GM12878 (cell line): ENCODE measurements around the gene NAAA.

ENCODE experiments used
- ATF3 ChIP-seq: IDR thresholded peaks from 2 replicates; pipeline ENCODE4 v1.6.1; 2011; ENCODE audit warnings: low read depth, mild to moderate bottlenecking, low read length, moderate library complexity, borderline replicate concordance; ENCODE audit errors: extremely low read depth
- CEBPB ChIP-seq, 2 experiments: fragments of 150-350 bp in 1 of 2; IDR thresholded peaks; 2 replicates each; pipeline ENCODE4 v1.6.1; 2012 to 2014; ENCODE audit warnings: low read depth in 2 of 2, low read length in 2 of 2, borderline replicate concordance in 1 of 2, inconsistent platforms in 1 of 2
- CTCF ChIP-seq, 3 experiments: IDR thresholded peaks in 2 of 3; conservative IDR thresholded peaks in 1 of 3; 2 replicates each; pipeline ENCODE4 v1.5.1; 2011; ENCODE audit warnings: low read depth in 3 of 3, low read length in 3 of 3, mild to moderate bottlenecking in 3 of 3, control low read depth in 2 of 3, moderate library complexity in 2 of 3, inconsistent platforms in 1 of 3, mixed read lengths in 1 of 3; ENCODE audit not compliant: control insufficient read depth in 2 of 3, insufficient read depth in 1 of 3; ENCODE audit errors: extremely low read depth in 1 of 3
- ETV6 ChIP-seq, 2 experiments: fragments of 450-650 bp in 1 of 2; IDR thresholded peaks in 1 of 2; conservative IDR thresholded peaks in 1 of 2; 2 replicates each; pipeline ENCODE4 v1.6.1; 2014; ENCODE audit warnings: antibody characterized with exemption in 1 of 2, borderline replicate concordance in 1 of 2, low read depth in 1 of 2, mild to moderate bottlenecking in 1 of 2, moderate library complexity in 1 of 2
- HDAC2 ChIP-seq: fragments of 200-600 bp; sonication (generic); IDR thresholded peaks from 2 replicates; pipeline ENCODE4 v1.6.1; 2017
- POLR2A ChIP-seq: IDR thresholded peaks from 2 replicates; pipeline ENCODE4 v1.6.1; 2011; ENCODE audit warnings: low read depth, mild to moderate bottlenecking, low read length
- POLR2AphosphoS5 ChIP-seq: IDR thresholded peaks from 2 replicates; pipeline ENCODE4 v1.6.1; 2011; ENCODE audit warnings: mild to moderate bottlenecking, low read length, inconsistent platforms
- SUZ12 ChIP-seq: fragments of 200-600 bp; sonication (generic); IDR thresholded peaks from one replicate; pipeline ENCODE4 v1.6.1; 2018; ENCODE audit warnings: antibody characterized with exemption, mild to moderate bottlenecking; ENCODE audit not compliant: unreplicated experiment
- TAF1 ChIP-seq: IDR thresholded peaks from 2 replicates; pipeline ENCODE4 v1.6.1; 2011; ENCODE audit warnings: mild to moderate bottlenecking, low read depth, low read length, borderline replicate concordance
- USF2 ChIP-seq: IDR thresholded peaks from 2 replicates; pipeline ENCODE4 v1.6.1; 2011; ENCODE audit warnings: low read depth, low read length, improper control_type of control experiment, borderline replicate concordance

- TF ChIP-seq POLR2A (no peak), CTCF (IDR thresholded peaks at IDR 0.05 in 2 of 3, conservative IDR thresholded peaks at IDR 0.05 in 1 of 3; ENCODE audit: control insufficient read depth in 2 of 3, extremely low read depth in 1 of 3, insufficient read depth in 1 of 3, low read depth in 3 of 3, low read length in 3 of 3) (peak; percentile 73 to 91 (median 76)), CEBPB (IDR thresholded peaks at IDR 0.05; ENCODE audit: borderline replicate concordance in 1 of 2, low read depth in 2 of 2, low read length in 2 of 2) (no peak), POLR2AphosphoS5 (no peak), ETV6 (conservative IDR thresholded peaks at IDR 0.05 in 1 of 2, IDR thresholded peaks at IDR 0.05 in 1 of 2; ENCODE audit: borderline replicate concordance in 1 of 2, low read depth in 1 of 2) (no peak), USF2 (no peak), HDAC2 (no peak), TAF1 (no peak), ATF3 (no peak), SUZ12 (no peak)
These were observed 24.6 kb downstream of the NAAA start for GRCh38 chr4:75916091-75916661.
